ENCODE data around the gene PAK2.

- TF ChIP-seq EZH2 (IDR thresholded peaks at IDR 0.05) (no peak), FOXP2 (optimal IDR thresholded peaks at IDR 0.05; ENCODE audit: control extremely low read depth, extremely low read length, insufficient read depth) (no peak), POLR2AphosphoS5 (IDR thresholded peaks at IDR 0.05; ENCODE audit: borderline replicate concordance, low read depth, low read length) (no peak)
Measured at GRCh38 chr3:196872316-196872715, 132.7 kb downstream of the PAK2 start.
